A673 (cell line): ENCODE data around the gene NOD2. TPM values are rescaled to one million over a fixed set of nuclear protein-coding genes. Genes with fewer than 3 reads are reported as not detected.

Source experiments
- BruUV-seq: library from RNA; stranded (reverse); fragments of 400-500 nt; replicated peaks from 2 replicates; lab custom pipeline; 2021; lab: Mats Ljungman, UMichigan
- CTCF ChIA-PET: fragments of 300-600 bp; sonication (Branson Sonifier 250); formaldehyde crosslinking; loops from one replicate; lab custom pipeline; 2022; ENCODE audit warnings: antibody characterized with exemption; lab: Charles Lee
- POLR2A ChIA-PET: fragments of 300-600 bp; sonication (Branson Sonifier 250); formaldehyde crosslinking; loops from one replicate; lab custom pipeline; 2022; ENCODE audit warnings: antibody characterized with exemption; ENCODE audit not compliant: low non-redundant PET; lab: Charles Lee
- DNase-seq: peaks from one replicate; pipeline ENCODE4 v3.0.0-alpha.2; 2015; ENCODE audit warnings: low spot score
- H3K27ac ChIP-seq: fragments of 200-600 bp; sonication (generic); 2 replicates; pipeline ENCODE4 v1.5.1; 2016; ENCODE audit warnings: mixed run types, low read depth, mild to moderate bottlenecking, mixed read lengths, antibody characterized with exemption, low read length; ENCODE audit not compliant: poor library complexity, severe bottlenecking
- H3K27me3 ChIP-seq: fragments of 200-600 bp; sonication (generic); replicated peaks from 2 replicates; pipeline ENCODE4 v1.6.1; 2017; ENCODE audit warnings: mixed run types, low read depth, mild to moderate bottlenecking, mixed read lengths, antibody characterized with exemption, low read length; ENCODE audit not compliant: insufficient read depth, poor library complexity
- H3K36me3 ChIP-seq: fragments of 200-600 bp; sonication (generic); 2 replicates; pipeline ENCODE4 v1.6.1; 2016; ENCODE audit warnings: mixed run types, mild to moderate bottlenecking, mixed read lengths, antibody characterized with exemption, low read length; ENCODE audit not compliant: insufficient read depth, poor library complexity, severe bottlenecking
- H3K4me1 ChIP-seq: fragments of 200-600 bp; sonication (generic); 2 replicates; pipeline ENCODE4 v1.6.1; 2017; ENCODE audit warnings: mixed run types, mild to moderate bottlenecking, mixed read lengths, antibody characterized with exemption, low read length; ENCODE audit not compliant: insufficient read depth, poor library complexity, severe bottlenecking
- H3K4me3 ChIP-seq: fragments of 200-600 bp; sonication (generic); 2 replicates; pipeline ENCODE4 v1.5.1; 2016; ENCODE audit warnings: low read depth, mixed run types, mild to moderate bottlenecking, mixed read lengths, low read length; ENCODE audit not compliant: poor library complexity, severe bottlenecking
- H3K9me3 ChIP-seq: fragments of 200-600 bp; sonication (generic); 2 replicates; pipeline ENCODE4 v1.6.1; 2016; ENCODE audit warnings: mixed run types, low read depth, mild to moderate bottlenecking, mixed read lengths, antibody characterized with exemption, low read length; ENCODE audit not compliant: poor library complexity, severe bottlenecking
- EZH2 ChIP-seq: fragments of 200-600 bp; sonication (generic); IDR thresholded peaks from 2 replicates; pipeline ENCODE4 v1.6.1; 2017; ENCODE audit warnings: borderline replicate concordance, low read depth, mild to moderate bottlenecking, mixed read lengths, antibody characterized with exemption, low read length; ENCODE audit not compliant: poor library complexity, severe bottlenecking
- intact Hi-C: fragments of 100-400 bp; cut with micrococcal nuclease; formaldehyde crosslinking; loops from one replicate; pipeline ENCODE4 v1.10.0; 2022; ENCODE audit not compliant: unreplicated experiment
- total RNA-seq: library from RNA; stranded (reverse); gene quantifications from 2 replicates; pipeline ENCODE4 v1.2.3, GENCODE V29; 2021
- TF ChIP-seq, protein P1 (sequence below): fragments of 300-800, 200-600 bp; sonication (generic); conservative IDR thresholded peaks from 2 replicates; pipeline ENCODE4 v1.5.1; 2017; ENCODE audit warnings: low read depth, mild to moderate bottlenecking, antibody characterized with exemption, low read length, moderate library complexity, mixed read lengths

Gene NOD2
- total RNA-seq, 1 experiment from 2014 or later: not detected

DNA sequence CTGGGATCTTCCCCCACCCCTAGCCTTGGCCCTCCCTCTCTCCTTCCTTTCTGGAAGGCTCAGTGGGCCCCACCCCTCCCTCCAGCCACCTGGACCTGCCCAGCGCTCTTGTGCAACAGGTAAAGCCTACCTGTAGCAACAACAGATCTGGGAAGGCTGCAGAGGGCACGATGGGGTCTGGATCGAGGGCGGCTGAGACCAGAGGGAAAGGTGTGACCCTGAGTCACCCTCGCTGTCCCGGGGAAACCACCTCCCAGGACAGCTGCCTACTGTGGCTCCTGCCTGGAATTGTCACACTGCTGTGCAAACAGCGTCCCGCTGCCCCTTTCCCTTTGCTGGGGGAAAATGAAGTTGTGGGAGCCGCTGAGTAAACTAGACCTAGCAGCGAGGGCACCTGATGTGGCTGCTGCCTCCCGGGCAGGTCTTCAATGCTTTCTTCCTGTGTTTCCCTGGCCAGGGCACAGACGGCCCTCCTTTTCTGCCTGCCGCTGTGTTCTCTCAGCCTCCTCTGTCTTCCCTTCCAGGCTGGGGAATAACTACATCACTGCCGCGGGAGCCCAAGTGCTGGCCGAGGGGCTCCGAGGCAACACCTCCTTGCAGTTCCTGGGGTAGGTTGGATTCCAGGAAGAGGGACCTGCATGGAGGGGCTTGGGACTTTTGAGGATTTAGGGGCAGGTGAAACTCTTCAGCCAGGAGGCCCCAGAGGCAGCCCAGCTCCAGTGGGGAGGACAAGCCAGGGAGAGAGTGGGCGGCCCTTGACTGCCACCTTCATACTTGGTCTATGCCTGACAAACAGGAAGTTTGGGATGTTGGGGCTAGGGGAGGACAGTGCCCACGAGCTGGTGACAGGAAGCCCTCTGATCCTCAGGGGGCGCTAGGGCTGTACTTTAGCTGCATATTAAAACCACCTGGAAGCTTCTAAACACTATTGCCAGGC lies 26.3 kb downstream of the NOD2 start:
- H3K4me1 ChIP-seq: no peaks in the 10 kb centered on the region
- POLR2A ChIA-PET: no interaction called here
- no peaks in the 10 kb centered on the region for H3K9me3 ChIP-seq
- H3K27ac ChIP-seq: no peak overlapping the region
- no peak for DNase-seq
- no peaks in the 10 kb centered on the region for H3K27me3 ChIP-seq
- CTCF ChIA-PET: no interaction called here
- no peak overlapping the region for H3K4me3 ChIP-seq
- no TSS peak for BruUV-seq
- no peaks in the 10 kb centered on the region for H3K36me3 ChIP-seq
- TF ChIP-seq, protein P1, sequence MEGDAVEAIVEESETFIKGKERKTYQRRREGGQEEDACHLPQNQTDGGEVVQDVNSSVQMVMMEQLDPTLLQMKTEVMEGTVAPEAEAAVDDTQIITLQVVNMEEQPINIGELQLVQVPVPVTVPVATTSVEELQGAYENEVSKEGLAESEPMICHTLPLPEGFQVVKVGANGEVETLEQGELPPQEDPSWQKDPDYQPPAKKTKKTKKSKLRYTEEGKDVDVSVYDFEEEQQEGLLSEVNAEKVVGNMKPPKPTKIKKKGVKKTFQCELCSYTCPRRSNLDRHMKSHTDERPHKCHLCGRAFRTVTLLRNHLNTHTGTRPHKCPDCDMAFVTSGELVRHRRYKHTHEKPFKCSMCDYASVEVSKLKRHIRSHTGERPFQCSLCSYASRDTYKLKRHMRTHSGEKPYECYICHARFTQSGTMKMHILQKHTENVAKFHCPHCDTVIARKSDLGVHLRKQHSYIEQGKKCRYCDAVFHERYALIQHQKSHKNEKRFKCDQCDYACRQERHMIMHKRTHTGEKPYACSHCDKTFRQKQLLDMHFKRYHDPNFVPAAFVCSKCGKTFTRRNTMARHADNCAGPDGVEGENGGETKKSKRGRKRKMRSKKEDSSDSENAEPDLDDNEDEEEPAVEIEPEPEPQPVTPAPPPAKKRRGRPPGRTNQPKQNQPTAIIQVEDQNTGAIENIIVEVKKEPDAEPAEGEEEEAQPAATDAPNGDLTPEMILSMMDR: no peak
- no peak for TF ChIP-seq EZH2
- intact Hi-C loops: no loop called here

GRCh38 chr16:50721549-50722404 lies 28.4 kb downstream of the NOD2 start:
- ChIA-PET CTCF (no interaction called here), POLR2A (no interaction called here)
- no peak for DNase-seq
- Histone ChIP-seq H3K27ac (no peak overlapping the region), H3K9me3 (no peaks in the 10 kb centered on the region), H3K4me3 (no peak overlapping the region), H3K36me3 (no peaks in the 10 kb centered on the region), H3K27me3 (no peaks in the 10 kb centered on the region), H3K4me1 (no peaks in the 10 kb centered on the region)
- no TSS peak for BruUV-seq
- intact Hi-C loops: no loop called here
- no peak for TF ChIP-seq EZH2
- TF ChIP-seq, protein P1: no peak

DNA sequence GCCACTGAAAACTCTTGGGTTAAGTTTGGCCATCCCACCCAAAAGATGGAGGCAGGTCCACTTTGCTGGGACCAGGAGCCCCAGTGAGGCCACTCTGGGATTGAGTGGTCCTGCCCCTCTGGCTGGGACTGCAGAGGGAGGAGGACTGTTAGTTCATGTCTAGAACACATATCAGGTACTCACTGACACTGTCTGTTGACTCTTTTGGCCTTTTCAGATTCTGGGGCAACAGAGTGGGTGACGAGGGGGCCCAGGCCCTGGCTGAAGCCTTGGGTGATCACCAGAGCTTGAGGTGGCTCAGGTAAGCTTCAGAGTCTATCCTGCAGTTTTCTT lies 29.0 kb downstream of the NOD2 start:
- no peaks in the 10 kb centered on the region for H3K27me3 ChIP-seq
- intact Hi-C loops: no loop called here
- no peak for DNase-seq
- no TSS peak for BruUV-seq
- H3K4me1 ChIP-seq: no peaks in the 10 kb centered on the region
- H3K9me3 ChIP-seq: no peaks in the 10 kb centered on the region
- H3K27ac ChIP-seq: no peak overlapping the region
- no peak overlapping the region for H3K4me3 ChIP-seq
- H3K36me3 ChIP-seq: no peaks in the 10 kb centered on the region
- no peak for TF ChIP-seq EZH2
- TF ChIP-seq, protein P1: no peak
- POLR2A ChIA-PET: no interaction called here
- CTCF ChIA-PET: no interaction called here
